Activated gamma-delta T cell (primary cell): Measurements from ENCODE around the gene C22orf15.

Source experiments
- DNase-seq: peaks from one replicate; lab custom pipeline; 2025; lab: John Stamatoyannopoulos, UW

C22orf15 gene

GRCh38 chr22:23772649-23773473 lies 10.1 kb downstream of the C22orf15 start, which contains the start of gene MMP11:
TSS of gene MMP11 (plus strand) at chr22:23772849. CDS start at chr22:23772871, 22 bp downstream.
- peak; percentile 41 for DNase-seq

- no peak for DNase-seq
These were observed 10.8 kb downstream of the C22orf15 start for GRCh38 chr22:23773483-23774113.

GRCh38 chr22:23774114-23774921 lies 11.5 kb downstream of the C22orf15 start:
- DNase-seq: no peak

GRCh38 chr22:23774922-23775436 lies 12.2 kb downstream of the C22orf15 start:
- no peak for DNase-seq

- DNase-seq: no peak
These were observed 13.1 kb downstream of the C22orf15 start for GRCh38 chr22:23775779-23776375.

GRCh38 chr22:23777776-23778576 lies 15.2 kb downstream of the C22orf15 start:
- DNase-seq: no peak

- no peak for DNase-seq
These were observed 15.7 kb downstream of the C22orf15 start for GRCh38 chr22:23778577-23778900.

- no peak for DNase-seq
These were observed 16.3 kb downstream of the C22orf15 start for GRCh38 chr22:23779083-23779482.

GRCh38 chr22:23779731-23780130 lies 16.9 kb downstream of the C22orf15 start:
- no peak for DNase-seq

GRCh38 chr22:23780146-23780748 lies 17.5 kb downstream of the C22orf15 start:
- DNase-seq: no peak

- no peak for DNase-seq
These were observed 18.3 kb downstream of the C22orf15 start for GRCh38 chr22:23781065-23781464.

GRCh38 chr22:23781511-23782183 lies 18.9 kb downstream of the C22orf15 start:
- no peak for DNase-seq

GRCh38 chr22:23782252-23782651 lies 19.5 kb downstream of the C22orf15 start:
- DNase-seq: no peak

- DNase-seq: no peak
These were observed 19.9 kb downstream of the C22orf15 start for GRCh38 chr22:23782703-23783102.

GRCh38 chr22:23783265-23784150 lies 20.7 kb downstream of the C22orf15 start:
- DNase-seq: no peak

GRCh38 chr22:23784215-23784732 lies 21.5 kb downstream of the C22orf15 start:
- DNase-seq: no peak

- no peak for DNase-seq
These were observed 23.5 kb downstream of the C22orf15 start for GRCh38 chr22:23786261-23786710.

GRCh38 chr22:23786752-23787599 lies 24.2 kb downstream of the C22orf15 start, which contains the start of gene SMARCB1:
TSS of gene SMARCB1 (plus strand) at chr22:23786966. CDS start at chr22:23787170, 204 bp downstream.
- peak; percentile 89 for DNase-seq
